GM12874 (cell line): Measurements from ENCODE around the gene LRP6.

Experiments used
- TF ChIP-seq, protein P1 (sequence below): IDR thresholded peaks from 2 replicates; pipeline ENCODE4 v1.5.1; 2011; ENCODE audit warnings: low read depth, mild to moderate bottlenecking, control low read depth, low read length, moderate library complexity; ENCODE audit not compliant: insufficient read depth

The LRP6 gene

DNA sequence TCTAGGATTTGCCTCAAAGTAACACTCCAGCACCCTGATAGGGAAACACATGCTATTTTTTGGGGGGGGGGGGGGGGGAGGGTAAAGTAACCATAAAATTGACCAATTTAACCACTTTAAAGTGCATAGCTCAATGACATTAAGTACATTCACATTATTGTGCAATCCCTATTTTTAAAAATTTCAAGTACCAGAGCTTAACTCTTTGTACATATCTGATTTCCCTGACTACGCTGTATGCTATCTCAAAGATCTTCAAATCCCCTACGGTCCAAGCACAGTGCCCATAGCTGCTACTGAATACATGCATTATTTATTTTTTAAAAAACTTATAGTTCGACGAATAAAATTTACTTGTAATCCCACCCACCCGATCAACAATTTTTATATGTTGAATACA, 133.1 kb downstream of the LRP6 start:
- TF ChIP-seq, protein P1, sequence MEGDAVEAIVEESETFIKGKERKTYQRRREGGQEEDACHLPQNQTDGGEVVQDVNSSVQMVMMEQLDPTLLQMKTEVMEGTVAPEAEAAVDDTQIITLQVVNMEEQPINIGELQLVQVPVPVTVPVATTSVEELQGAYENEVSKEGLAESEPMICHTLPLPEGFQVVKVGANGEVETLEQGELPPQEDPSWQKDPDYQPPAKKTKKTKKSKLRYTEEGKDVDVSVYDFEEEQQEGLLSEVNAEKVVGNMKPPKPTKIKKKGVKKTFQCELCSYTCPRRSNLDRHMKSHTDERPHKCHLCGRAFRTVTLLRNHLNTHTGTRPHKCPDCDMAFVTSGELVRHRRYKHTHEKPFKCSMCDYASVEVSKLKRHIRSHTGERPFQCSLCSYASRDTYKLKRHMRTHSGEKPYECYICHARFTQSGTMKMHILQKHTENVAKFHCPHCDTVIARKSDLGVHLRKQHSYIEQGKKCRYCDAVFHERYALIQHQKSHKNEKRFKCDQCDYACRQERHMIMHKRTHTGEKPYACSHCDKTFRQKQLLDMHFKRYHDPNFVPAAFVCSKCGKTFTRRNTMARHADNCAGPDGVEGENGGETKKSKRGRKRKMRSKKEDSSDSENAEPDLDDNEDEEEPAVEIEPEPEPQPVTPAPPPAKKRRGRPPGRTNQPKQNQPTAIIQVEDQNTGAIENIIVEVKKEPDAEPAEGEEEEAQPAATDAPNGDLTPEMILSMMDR = no peak

DNA sequence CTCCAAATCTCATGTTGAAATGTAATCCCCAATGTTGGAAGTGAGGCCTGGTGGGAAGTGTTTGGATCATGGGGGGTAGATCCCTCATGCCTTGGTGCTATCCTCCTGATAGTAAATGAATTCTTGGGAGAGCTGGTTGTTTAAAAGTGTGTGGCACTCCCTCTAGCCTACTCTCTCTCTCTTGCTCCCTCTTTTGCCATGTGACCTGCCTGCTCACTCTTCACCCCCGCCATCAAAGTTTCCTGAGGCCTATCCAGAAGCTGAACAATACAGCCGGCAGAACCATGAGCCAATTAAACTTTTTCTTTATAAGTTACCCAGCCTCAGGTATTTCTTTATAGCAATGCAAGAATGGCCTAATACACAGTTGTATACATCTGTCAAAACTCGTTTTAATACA, 133.6 kb downstream of the LRP6 start:
- TF ChIP-seq, protein P1 = no peak

DNA sequence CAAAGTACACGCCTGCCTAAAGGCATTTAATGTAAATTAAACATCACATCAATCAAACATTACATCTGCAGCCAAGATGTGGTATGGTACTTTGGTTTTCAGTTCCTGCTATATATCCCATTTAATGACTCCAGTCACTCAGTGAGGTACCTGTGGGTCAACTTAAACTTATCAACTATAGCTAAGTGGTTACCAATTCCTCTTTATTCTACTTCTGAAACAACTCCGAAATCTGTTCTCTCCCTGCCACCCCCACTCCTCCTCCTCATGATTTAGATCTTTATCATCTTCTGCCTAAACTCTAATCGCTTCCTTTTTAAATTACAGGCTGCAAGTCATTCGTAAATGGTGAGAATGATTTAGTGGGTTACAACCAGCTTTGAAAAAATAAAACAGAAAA, 138.2 kb downstream of the LRP6 start:
- TF ChIP-seq, protein P1 = no peak

DNA sequence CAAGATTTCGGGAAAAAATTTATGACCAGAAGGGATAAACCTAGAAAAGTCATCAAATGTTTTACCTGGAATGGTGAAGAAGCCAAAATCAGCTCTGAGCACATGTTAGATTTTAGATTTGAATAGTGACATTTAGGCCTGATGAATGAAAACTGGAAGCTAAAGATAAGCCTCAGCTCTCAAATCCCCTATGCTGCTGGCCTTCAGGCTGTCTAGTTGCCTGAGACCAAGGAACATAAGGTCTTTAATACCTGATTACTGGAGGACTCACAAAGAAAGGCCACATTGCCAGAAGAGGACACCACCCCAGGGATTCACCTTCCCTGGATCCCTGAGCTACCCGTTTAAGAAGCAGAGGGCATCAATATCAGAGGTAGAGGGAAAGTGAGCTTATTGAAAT, 139.5 kb downstream of the LRP6 start:
- TF ChIP-seq, protein P1 = no peak

DNA sequence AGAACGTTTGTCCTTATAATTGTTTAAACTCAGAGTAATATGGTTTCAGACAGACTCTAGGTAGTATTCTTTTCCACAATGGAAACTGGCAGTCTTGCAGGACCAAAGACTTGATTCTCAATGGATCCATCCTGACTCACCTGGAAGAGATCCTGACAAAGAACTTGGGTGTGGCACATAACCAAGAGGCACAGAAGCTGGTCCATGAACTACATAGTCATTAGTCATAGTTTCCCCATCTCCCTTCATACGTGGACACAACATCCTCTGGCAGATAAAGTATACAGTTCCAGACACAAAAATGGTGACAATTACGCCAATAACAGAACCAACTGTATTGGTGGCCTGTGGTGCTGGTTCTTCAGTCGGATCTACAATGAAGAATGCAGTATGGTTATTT, 140.3 kb downstream of the LRP6 start:
- TF ChIP-seq, protein P1 = no peak

DNA sequence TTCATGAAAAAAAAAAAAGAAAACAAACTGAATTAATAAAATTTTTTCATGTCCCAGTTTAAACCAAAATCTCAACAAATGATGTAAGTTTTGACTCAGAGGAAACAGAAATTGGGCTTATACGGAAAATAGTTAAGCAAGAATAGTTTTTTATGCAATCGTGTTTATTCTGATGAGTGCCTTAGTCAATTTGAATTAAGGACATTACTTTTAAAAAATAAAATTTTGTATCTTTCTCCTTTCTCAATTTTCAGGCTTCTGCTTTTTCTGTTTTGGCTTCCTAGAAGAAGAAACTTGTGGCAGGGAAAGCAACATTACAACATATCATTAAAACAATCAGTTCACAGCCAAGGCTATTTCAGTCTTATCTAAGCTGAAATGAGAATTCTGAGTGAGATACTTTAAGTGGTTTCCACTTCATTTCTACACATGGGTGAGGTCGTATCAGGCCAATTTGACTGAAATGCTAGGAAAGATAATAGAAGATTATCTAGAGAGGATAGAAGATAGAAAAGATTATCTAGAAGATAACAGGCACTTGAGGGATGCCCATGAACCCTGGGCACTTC, 143.7 kb downstream of the LRP6 start:
- TF ChIP-seq, protein P1 = no peak

DNA sequence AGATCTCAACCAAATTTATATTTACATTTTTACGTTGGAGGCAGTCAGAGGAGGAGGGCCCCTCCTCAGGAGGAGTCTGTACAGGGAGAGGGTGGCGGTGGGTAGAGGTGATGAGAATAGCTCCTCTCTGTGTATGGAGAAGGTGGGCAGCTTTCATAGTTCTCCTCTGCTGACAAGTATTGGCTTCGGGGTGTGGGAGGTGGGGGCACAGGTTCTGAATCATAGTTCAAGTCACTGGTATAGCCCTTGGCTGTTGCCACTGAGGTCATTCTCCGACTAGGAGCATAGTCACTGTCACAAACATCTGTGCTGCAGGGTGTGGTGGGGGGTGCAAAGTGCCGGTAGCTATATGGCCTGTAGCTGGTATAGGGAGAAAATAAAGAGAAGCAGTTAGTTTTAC, 145.8 kb downstream of the LRP6 start:
- TF ChIP-seq, protein P1 = no peak
